ENCODE data around the gene PRDM16. TPM values are rescaled to one million over a fixed set of nuclear protein-coding genes. Genes with fewer than 3 reads are reported as not detected.

The PRDM16 gene
- total and polyA plus RNA-seq, 2 of the 4 experiments (the other 2 are of a cell fraction) = 0.02 TPM; not detected in 1

DNA sequence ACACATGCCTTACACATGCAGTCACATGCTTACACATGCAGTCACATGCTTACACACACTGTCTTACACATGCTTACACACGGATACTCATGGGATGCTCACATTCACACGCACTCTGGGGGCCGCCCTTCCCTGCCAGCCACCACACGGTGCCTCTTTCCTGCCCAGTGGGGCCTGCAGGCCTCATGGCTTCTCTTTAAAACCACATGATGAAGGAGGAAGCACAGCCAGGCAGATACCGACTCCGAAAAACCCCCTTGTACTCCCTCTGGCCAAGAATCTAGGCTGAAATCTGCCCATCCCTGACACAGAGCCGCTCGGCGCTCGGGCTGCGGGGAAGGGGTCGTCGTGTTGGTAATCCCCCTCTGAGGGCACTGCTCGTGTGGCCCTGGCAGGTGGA lies 113.0 kb downstream of the PRDM16 start:
- Histone ChIP-seq H4K8ac (ENCODE audit: low read depth in 2 of 2, low read length in 2 of 2) (no peak overlapping the region), H2AFZ (replicated peaks; ENCODE audit: low read length, poor library complexity) (peak overlapping the region; percentile 23), H3K9me3 (ENCODE audit: control insufficient read depth, insufficient read depth, low read length) (peaks cover 63% of the 10 kb centered on the region), H3K4ac (ENCODE audit: low read depth, low read length) (no peak overlapping the region), H2BK20ac (ENCODE audit: low read depth, low read length) (no peak overlapping the region), H4K91ac (ENCODE audit: insufficient read depth, low read depth, low read length) (no peak overlapping the region), H3K27ac (ENCODE audit: insufficient read depth, low read length) (no peak overlapping the region), H3K4me2 (ENCODE audit: low read depth, low read length) (no peak overlapping the region), H3K18ac (ENCODE audit: low read depth, low read length) (no peak overlapping the region), H2BK15ac (ENCODE audit: low read depth, low read length) (no peak overlapping the region), H3K14ac (replicated peaks; ENCODE audit: low read depth, low read length) (no peak overlapping the region), H3K4me1 (ENCODE audit: control insufficient read depth, insufficient read depth, low read length) (no peaks in the 10 kb centered on the region), H2AK5ac (ENCODE audit: low read depth, low read length) (no peak overlapping the region), H3K9ac (ENCODE audit: low read depth, low read length) (no peak overlapping the region), H3K27me3 (ENCODE audit: control insufficient read depth, insufficient read depth, low read length) (no peaks in the 10 kb centered on the region), H3K9me1 (ENCODE audit: insufficient read depth, low read length) (no peaks in the 10 kb centered on the region), H4K20me1 (ENCODE audit: insufficient read depth, low read length) (no peaks in the 10 kb centered on the region), H3K56ac (ENCODE audit: extremely low read depth, insufficient read depth, low read length) (no peak overlapping the region), H2BK120ac (ENCODE audit: low read depth, low read length) (no peak overlapping the region), H2AK9ac (replicated peaks; ENCODE audit: low read depth, low read length, poor library complexity) (no peak overlapping the region), H3K4me3 (ENCODE audit: insufficient read depth, low read depth, low read length) (no peak overlapping the region), H3K79me1 (ENCODE audit: low read depth in 1 of 2, low read length in 2 of 2) (no peaks in the 10 kb centered on the region), H2BK5ac (ENCODE audit: low read depth, low read length, poor library complexity, severe bottlenecking) (no peak overlapping the region), H3K23ac (ENCODE audit: low read depth, low read length) (no peak overlapping the region), H3K36me3 (ENCODE audit: control insufficient read depth, insufficient read depth, low read length) (no peaks in the 10 kb centered on the region), H4K5ac (ENCODE audit: low read depth, low read length) (no peak overlapping the region)
- intact Hi-C loops (cut with micrococcal nuclease) = no loop called here
- ATAC-seq (ENCODE audit: low read depth) (no peak), DNase-seq (no peak)
- 93% methylated on average over 12 of the region's 14 CpGs; no CpG with 5 or more reads in 1 of the 2 experiments for WGBS, 2 experiments (ENCODE audit: extremely low coverage in 2 of 2, insufficient read length in 1 of 2)
- dilution Hi-C loops (cut with HindIII; ENCODE audit: low sequenced_read_pairs, unreplicated experiment) = no loop called here
- ChIA-PET POLR2A (ENCODE audit: unreplicated experiment) (no interaction called here), CTCF (no interaction called here)
- in situ Hi-C loops (cut with MboI; ENCODE audit: low sequenced_read_pairs) = no loop called here
- no TSS peak for BruUV-seq (replicated peaks)
- TF ChIP-seq, protein P1, sequence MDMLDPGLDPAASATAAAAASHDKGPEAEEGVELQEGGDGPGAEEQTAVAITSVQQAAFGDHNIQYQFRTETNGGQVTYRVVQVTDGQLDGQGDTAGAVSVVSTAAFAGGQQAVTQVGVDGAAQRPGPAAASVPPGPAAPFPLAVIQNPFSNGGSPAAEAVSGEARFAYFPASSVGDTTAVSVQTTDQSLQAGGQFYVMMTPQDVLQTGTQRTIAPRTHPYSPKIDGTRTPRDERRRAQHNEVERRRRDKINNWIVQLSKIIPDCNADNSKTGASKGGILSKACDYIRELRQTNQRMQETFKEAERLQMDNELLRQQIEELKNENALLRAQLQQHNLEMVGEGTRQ (IDR thresholded peaks at IDR 0.05; ENCODE audit: low read depth, low read length) = no peak
- TF ChIP-seq BHLHE40 (IDR thresholded peaks at IDR 0.05; ENCODE audit: low read depth, low read length) = no peak
- TF ChIP-seq CEBPB (IDR thresholded peaks at IDR 0.05; ENCODE audit: low read depth, low read length) = no peak
- no peak for TF ChIP-seq NFE2L2 (IDR thresholded peaks at IDR 0.05; ENCODE audit: low read depth, low read length)
- no peak for TF ChIP-seq MXI1 (IDR thresholded peaks at IDR 0.05; ENCODE audit: borderline replicate concordance, low read depth, low read length)
- no peak for TF ChIP-seq POLR2A (IDR thresholded peaks at IDR 0.05; ENCODE audit: low read depth, low read length)
- no peak for TF ChIP-seq RAD21 (IDR thresholded peaks at IDR 0.05; ENCODE audit: low read length)
